Measurements from ENCODE around the gene RNF144A. TPM values are rescaled to one million over a fixed set of nuclear protein-coding genes. Genes with fewer than 3 reads are reported as not detected.

The RNF144A gene
- total and polyA plus RNA-seq, 10 of the 15 experiments (the other 5 are each of a cell fraction or from before 2014, with no cell fraction given) = 0.02 to 12.1 (median 0.48) TPM; not detected in 1

DNA sequence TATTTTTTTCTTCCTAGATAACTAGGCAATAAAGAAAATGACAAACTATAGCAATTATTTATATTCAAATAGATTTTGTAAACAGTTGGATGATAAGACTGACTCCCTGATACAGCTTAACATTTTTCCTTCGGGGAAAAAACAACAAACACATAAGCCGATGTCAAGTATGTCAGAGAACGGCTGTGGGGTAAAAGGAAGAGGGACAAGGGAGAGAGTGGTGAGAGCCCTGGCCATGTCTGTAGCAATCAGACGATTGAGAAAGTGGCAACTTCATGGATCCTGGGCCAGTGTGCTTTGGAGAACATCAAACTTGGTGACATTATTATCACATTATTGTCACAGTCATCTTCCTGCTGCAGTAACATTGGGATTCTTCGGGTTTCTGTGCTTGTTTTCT lies 65.2 kb downstream of the RNF144A start:
- Histone ChIP-seq H3K27ac (ENCODE audit: control insufficient read depth, insufficient read depth) (no peak overlapping the region), H3K4me2 (ENCODE audit: control insufficient read depth, insufficient read depth) (no peak overlapping the region), H3K4me3 (no peak overlapping the region), H3K9ac (ENCODE audit: control insufficient read depth, insufficient read depth, low read length) (no peak overlapping the region), H3K4me1 (ENCODE audit: control insufficient read depth, insufficient read depth, low read length) (no peaks in the 10 kb centered on the region), H4K20me1 (ENCODE audit: control insufficient read depth, insufficient read depth) (no peaks in the 10 kb centered on the region), H3K27me3 (replicated peaks in 1 of 2; ENCODE audit: control insufficient read depth in 2 of 2, insufficient read depth in 2 of 2, low read length in 1 of 2) (no peaks in the 10 kb centered on the region), H3K36me3 (ENCODE audit: control insufficient read depth in 2 of 2, insufficient read depth in 2 of 2, low read length in 1 of 2) (no peaks in the 10 kb centered on the region), H3K9me3 (replicated peaks; ENCODE audit: control insufficient read depth, insufficient read depth, low read length) (peaks cover 3% of the 10 kb centered on the region; the same call in 1 of the 3 replicates), H3K79me2 (ENCODE audit: control insufficient read depth, insufficient read depth, low read length) (no peaks in the 10 kb centered on the region), H2AFZ (ENCODE audit: control insufficient read depth, low read depth, low read length) (no peak overlapping the region)
- no peak for DNase-seq (ENCODE audit: low read depth, low spot score)
- no TSS peak for BruUV-seq (replicated peaks)
- ChIA-PET RAD21 (ENCODE audit: unreplicated experiment) (no interaction called here), SMC1A (ENCODE audit: uncharacterized antibody, unreplicated experiment) (interaction anchor here (1.6 kb wide), 1 partner anchor 32 kb away, joined by 5 read pairs; no protein-coding TSS in a partner anchor), CTCF (no interaction called here), POLR2A (no interaction called here)
- FAIRE-seq = no peak
- WGBS (ENCODE audit: insufficient coverage, insufficient replicate concordance, low lambda C conversion rate, missing lambda C conversion rate) = 67% methylated on average over 5 of the region's 5 CpGs
- TF ChIP-seq GATAD2B (conservative IDR thresholded peaks at IDR 0.05; ENCODE audit: low read depth) (no peak), ZNF207 (IDR thresholded peaks at IDR 0.05; ENCODE audit: borderline replicate concordance) (no peak), RB1 (IDR thresholded peaks at IDR 0.05; ENCODE audit: borderline replicate concordance) (no peak), SIN3A (IDR thresholded peaks at IDR 0.05; ENCODE audit: low read depth, low read length) (no peak), MYC (IDR thresholded peaks at IDR 0.05; ENCODE audit: insufficient read depth, insufficient read length, insufficient replicate concordance, low read length, severe bottlenecking) (no peak), WRNIP1 (IDR thresholded peaks at IDR 0.05; ENCODE audit: borderline replicate concordance, low read depth, low read length) (no peak), RAD51 (IDR thresholded peaks at IDR 0.05) (no peak)
- no peak for ATAC-seq
- intact Hi-C loops (cut with micrococcal nuclease; ENCODE audit: unreplicated experiment) = no loop called here
- in situ Hi-C loops (cut with MboI) = no loop called here

DNA sequence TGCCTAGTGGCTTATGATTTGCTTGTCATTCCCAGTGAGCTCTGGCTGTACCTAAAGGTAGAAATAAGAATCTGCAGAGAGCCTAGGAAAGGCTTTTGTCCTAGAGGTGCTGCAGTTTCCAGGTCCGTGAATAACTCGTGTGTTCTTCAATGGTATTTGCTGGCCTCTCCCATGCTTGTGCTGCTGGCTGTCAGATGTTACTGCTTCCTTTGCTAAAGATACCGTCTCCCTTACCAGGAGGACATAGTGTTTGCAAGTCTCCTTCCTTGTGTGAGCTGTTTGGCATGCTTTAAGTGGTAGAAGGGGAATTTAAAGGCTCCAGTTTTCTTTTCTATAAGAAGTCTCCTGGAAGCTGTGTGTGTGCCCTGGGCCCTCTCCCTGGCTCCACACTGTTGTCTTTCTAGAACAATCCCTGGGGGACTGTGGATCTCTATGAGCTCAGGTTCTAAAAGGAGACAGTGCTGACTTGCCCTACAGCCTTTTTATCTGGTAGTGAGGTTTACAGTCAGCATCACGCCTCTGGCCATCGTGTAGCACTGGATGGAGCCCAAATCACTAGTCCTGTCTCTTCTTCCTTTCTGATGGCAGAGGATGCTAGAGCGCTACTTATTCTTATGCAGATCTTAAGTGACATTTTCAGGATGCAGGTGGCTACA lies 65.8 kb downstream of the RNF144A start:
- WGBS (ENCODE audit: insufficient coverage, insufficient replicate concordance, low lambda C conversion rate, missing lambda C conversion rate) = 55% methylated on average over 6 of the region's 6 CpGs
- no peak for TF ChIP-seq SIN3A (IDR thresholded peaks at IDR 0.05; ENCODE audit: low read depth, low read length)
- no peak for TF ChIP-seq DPF2 (IDR thresholded peaks at IDR 0.05)
- no peak overlapping the region for H3K4me2 ChIP-seq (ENCODE audit: control insufficient read depth, insufficient read depth)
- RAD21 ChIA-PET (ENCODE audit: unreplicated experiment) = no interaction called here
- no peak overlapping the region for H3K27ac ChIP-seq (ENCODE audit: control insufficient read depth, insufficient read depth)
- DNase-seq (ENCODE audit: low read depth, low spot score) (no peak), FAIRE-seq (no peak), ATAC-seq (no peak)
- H4K20me1 ChIP-seq (ENCODE audit: control insufficient read depth, insufficient read depth) = no peaks in the 10 kb centered on the region
- CTCF ChIA-PET = interaction anchor here (0.6 kb wide), 1 partner anchor 220 kb away, joined by 3 read pairs; no protein-coding TSS in a partner anchor
- no peak overlapping the region for H2AFZ ChIP-seq (ENCODE audit: control insufficient read depth, low read depth, low read length)
- no peaks in the 10 kb centered on the region for H3K36me3 ChIP-seq (ENCODE audit: control insufficient read depth in 2 of 2, insufficient read depth in 2 of 2, low read length in 1 of 2)
- H3K79me2 ChIP-seq (ENCODE audit: control insufficient read depth, insufficient read depth, low read length) = no peaks in the 10 kb centered on the region
- SMC1A ChIA-PET (ENCODE audit: uncharacterized antibody, unreplicated experiment) = interaction anchor here (1.6 kb wide), 1 partner anchor 31 kb away, joined by 5 read pairs; no protein-coding TSS in a partner anchor
- POLR2A ChIA-PET = no interaction called here
- BruUV-seq (replicated peaks) = no TSS peak
- no peak overlapping the region for H3K4me3 ChIP-seq
- H3K9me3 ChIP-seq (replicated peaks; ENCODE audit: control insufficient read depth, insufficient read depth, low read length) = peaks cover 3% of the 10 kb centered on the region; the same call in 1 of the 3 replicates
- H3K4me1 ChIP-seq (ENCODE audit: control insufficient read depth, insufficient read depth, low read length) = no peaks in the 10 kb centered on the region
- no peaks in the 10 kb centered on the region for H3K27me3 ChIP-seq (replicated peaks in 1 of 2; ENCODE audit: control insufficient read depth in 2 of 2, insufficient read depth in 2 of 2, low read length in 1 of 2)
- H3K9ac ChIP-seq (ENCODE audit: control insufficient read depth, insufficient read depth, low read length) = no peak overlapping the region
- in situ Hi-C loops (cut with MboI) = no loop called here
- intact Hi-C loops (cut with micrococcal nuclease; ENCODE audit: unreplicated experiment) = no loop called here
